AG09319 (cell line): ENCODE measurements around the gene TBL1X.

ENCODE experiments used
- DNase-seq: peaks from one replicate; pipeline ENCODE4 v3.0.0-alpha.2; 2010; ENCODE audit warnings: low read depth; ENCODE audit errors: extremely low read depth
- TF ChIP-seq, protein P1 (sequence below): IDR thresholded peaks from 2 replicates; pipeline ENCODE4 v1.5.1; 2011; ENCODE audit warnings: low read depth, mild to moderate bottlenecking, inconsistent platforms, low read length, moderate library complexity

Gene TBL1X

DNA sequence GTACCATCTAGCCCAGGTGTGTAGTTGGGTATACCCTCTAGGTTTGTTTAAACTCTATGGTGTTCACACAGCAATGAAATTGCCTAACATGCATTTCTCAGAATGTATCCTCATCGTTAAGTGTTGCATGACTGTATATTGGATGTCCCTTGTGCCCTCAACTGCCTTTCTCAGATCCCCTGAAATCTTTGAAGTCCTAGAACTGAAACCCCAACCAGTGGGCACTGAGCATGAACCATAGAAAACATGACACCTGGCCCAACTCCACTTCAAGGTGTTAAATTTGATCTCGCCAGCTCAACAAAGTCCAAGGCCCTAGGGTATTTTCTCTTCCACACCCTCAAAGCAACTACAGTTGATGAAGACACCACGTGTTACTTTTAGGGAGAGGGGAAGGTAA, 265.2 kb downstream of the TBL1X start:
- no peak for DNase-seq
- TF ChIP-seq, protein P1, sequence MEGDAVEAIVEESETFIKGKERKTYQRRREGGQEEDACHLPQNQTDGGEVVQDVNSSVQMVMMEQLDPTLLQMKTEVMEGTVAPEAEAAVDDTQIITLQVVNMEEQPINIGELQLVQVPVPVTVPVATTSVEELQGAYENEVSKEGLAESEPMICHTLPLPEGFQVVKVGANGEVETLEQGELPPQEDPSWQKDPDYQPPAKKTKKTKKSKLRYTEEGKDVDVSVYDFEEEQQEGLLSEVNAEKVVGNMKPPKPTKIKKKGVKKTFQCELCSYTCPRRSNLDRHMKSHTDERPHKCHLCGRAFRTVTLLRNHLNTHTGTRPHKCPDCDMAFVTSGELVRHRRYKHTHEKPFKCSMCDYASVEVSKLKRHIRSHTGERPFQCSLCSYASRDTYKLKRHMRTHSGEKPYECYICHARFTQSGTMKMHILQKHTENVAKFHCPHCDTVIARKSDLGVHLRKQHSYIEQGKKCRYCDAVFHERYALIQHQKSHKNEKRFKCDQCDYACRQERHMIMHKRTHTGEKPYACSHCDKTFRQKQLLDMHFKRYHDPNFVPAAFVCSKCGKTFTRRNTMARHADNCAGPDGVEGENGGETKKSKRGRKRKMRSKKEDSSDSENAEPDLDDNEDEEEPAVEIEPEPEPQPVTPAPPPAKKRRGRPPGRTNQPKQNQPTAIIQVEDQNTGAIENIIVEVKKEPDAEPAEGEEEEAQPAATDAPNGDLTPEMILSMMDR = no peak

DNA sequence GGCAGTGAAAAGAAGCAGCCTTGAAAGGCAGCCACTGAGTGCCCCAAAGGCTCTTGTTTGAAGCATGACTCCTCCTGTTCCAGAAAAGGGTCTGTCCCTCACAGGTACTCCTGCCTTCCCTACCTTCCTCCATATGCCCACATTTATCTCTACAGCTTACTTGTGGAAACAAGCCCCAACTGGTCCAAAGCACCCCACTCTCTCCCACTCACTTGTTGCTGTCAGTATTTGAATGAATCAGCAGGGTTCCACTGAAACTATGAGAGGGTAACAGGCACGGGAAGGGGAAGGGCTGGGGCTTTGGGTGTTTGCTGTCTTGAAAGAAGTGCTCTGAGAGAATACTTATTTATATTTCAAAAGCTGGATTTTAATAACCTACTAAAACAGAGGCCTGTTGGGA, 265.9 kb downstream of the TBL1X start:
- TF ChIP-seq, protein P1 = no peak
- no peak for DNase-seq

DNA sequence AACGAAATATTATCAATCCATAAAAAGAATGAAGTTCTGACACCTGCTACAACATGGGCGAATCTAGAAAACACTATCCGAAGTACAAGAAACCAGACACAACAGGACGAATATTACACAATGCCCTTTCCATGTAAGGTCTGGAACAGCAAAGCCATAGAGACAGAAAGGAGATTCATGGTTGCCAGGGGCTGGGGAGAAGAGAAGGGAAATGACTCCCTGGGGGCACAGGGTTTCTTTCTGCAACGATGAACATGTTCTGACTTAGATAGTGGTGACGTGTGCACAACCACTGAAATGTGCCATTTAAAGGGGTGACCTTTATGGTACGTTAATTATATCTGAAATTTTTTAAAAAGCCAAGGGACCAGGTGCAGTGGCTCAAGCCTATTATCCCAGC, 272.5 kb downstream of the TBL1X start:
- DNase-seq = no peak

DNA sequence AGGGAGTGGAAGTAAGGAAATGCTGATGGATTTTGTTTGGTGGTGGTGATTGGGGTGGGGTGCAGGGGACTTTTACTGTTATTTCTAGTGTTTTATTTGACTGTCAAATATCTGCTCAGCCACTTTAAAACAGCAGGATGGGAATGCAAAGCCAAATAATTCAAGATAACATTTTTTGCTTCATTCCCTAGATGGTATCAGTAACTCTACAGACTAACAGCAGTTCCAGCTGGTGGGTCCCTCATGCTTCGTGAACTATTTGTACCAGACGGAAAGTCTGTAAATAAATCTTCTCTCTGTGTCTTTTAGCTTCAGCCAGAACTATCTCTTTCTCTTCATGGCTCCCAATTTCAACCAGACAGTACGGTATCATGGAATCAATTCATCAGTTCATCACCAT, 273.3 kb downstream of the TBL1X start:
- TF ChIP-seq, protein P1 = no peak
- DNase-seq = no peak

More for the DNA sequence above, 272.5 kb downstream of the TBL1X start:
- TF ChIP-seq, protein P1 = no peak

DNA sequence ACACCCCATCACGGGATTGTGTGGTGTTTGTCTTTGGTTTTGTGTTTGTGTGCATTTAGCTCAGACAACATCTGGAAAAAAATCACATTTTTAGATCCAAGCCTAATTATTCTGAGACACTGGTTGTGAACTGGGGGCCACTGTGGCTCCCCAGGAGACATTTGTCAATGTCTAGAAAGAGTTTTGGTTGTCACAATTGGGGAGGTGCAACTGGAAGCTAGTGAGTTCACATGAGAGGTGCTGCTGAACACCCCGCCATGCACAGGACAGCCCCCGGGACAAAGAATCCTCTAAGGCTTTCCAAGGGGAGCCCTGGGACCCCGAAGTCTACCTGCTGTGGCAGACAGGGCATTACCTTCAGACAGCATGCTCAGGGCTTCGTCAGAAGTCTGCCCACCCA, 274.3 kb downstream of the TBL1X start:
- DNase-seq = no peak
- TF ChIP-seq, protein P1 = no peak

DNA sequence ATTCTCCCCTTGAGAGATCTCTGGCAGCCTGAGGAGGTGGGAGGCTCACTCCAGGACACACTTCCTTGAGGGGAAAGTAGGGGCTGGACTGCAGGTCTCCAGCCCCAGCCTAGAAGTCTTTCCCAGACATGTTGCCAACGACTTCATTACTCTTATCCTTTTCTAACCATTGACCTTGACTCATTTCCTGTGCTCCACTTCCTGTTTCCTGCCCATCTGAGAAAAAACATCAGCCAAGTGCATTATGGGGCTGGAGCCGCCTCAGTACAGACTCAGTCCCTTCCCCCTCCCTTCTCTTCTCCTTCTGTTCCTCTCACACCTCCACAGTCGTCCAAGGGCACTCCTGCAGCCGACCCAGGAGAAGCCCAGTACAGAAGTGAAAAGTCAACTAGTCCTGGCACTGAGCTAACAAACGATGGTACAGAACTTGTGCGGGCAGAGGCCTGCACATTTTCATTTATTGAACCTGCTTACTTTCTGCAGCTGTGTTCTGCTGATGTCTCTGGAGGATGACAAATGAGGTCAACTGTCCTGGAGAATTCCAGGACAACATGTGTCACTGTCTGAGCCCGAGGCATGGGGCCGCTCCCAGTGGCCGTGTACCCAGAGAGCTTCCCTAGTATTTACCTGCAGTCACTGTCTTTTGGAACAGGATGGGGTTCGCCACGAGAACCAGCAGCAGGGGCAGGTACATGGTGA, 280.7 kb downstream of the TBL1X start:
- no peak for DNase-seq
- TF ChIP-seq, protein P1 = no peak

DNA sequence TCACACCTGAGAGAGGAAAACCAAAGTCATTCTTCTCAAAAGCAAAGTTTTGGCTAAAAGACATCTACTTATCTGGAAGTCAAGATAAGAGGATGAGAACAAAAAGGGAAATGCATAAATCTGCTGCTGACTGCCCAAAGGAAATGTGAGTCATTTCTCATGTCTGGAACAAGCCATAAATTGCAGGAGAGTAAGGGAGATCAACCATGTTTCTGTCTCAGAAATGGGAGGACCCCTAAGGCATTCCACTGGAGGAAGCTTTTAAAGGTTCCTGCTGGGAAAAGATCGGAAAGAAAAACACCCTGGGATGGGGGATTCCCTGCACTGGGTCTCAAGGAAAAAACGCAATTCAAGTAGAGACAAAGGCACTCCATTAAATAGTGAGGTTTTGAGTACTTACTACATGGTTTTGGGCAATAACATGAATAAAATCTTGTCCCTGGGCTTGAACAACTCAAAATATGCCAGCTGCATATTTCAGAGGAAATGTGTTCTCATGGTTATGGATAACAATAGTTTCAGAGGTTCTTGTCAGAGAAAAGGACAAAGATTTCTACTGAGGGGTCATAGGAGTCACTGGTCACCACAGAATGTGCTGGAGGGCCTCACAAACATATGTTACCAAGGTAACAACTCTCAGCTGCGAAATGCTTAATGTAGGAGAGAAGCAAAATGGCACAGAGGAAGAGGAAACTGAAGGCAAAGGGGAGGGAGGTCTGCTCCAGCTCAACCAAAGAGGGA, 281.5 kb downstream of the TBL1X start:
- DNase-seq = no peak
- TF ChIP-seq, protein P1 = no peak
